T-helper 1 cell treated with Interleukin-12 subunit alpha and Interleukin-12 subunit beta and Interleukin-4 antibody, amounts not matched to agents 30 μg/mL and 1 μg/mL, for 36 hours (primary cell): ENCODE results near the gene TOGARAM2.
"Not testable (repeated sequence)": the region's sequence is repeated elsewhere in the genome, so short reads cannot be mapped to it uniquely, and the experiment has no call there.

ENCODE experiments used
- H3K27ac Mint-ChIP-seq: one replicate; pipeline ENCODE4 v1.8.0; 2021; ENCODE audit warnings: mild to moderate bottlenecking, mixed read lengths
- H3K27me3 Mint-ChIP-seq: one replicate; pipeline ENCODE4 v1.8.0; 2021; ENCODE audit warnings: low read depth, mixed read lengths
- H3K36me3 Mint-ChIP-seq: one replicate; pipeline ENCODE4 v1.8.0; 2021; ENCODE audit warnings: low read depth, mixed read lengths
- H3K4me1 Mint-ChIP-seq: one replicate; pipeline ENCODE4 v1.8.0; 2021; ENCODE audit warnings: low read depth, mixed read lengths
- H3K4me3 Mint-ChIP-seq: one replicate; pipeline ENCODE4 v1.8.0; 2021; ENCODE audit warnings: mild to moderate bottlenecking, moderate library complexity, mixed read lengths
- H3K9me3 Mint-ChIP-seq: one replicate; pipeline ENCODE4 v1.8.0; 2021; ENCODE audit warnings: mixed read lengths

Gene TOGARAM2

DNA sequence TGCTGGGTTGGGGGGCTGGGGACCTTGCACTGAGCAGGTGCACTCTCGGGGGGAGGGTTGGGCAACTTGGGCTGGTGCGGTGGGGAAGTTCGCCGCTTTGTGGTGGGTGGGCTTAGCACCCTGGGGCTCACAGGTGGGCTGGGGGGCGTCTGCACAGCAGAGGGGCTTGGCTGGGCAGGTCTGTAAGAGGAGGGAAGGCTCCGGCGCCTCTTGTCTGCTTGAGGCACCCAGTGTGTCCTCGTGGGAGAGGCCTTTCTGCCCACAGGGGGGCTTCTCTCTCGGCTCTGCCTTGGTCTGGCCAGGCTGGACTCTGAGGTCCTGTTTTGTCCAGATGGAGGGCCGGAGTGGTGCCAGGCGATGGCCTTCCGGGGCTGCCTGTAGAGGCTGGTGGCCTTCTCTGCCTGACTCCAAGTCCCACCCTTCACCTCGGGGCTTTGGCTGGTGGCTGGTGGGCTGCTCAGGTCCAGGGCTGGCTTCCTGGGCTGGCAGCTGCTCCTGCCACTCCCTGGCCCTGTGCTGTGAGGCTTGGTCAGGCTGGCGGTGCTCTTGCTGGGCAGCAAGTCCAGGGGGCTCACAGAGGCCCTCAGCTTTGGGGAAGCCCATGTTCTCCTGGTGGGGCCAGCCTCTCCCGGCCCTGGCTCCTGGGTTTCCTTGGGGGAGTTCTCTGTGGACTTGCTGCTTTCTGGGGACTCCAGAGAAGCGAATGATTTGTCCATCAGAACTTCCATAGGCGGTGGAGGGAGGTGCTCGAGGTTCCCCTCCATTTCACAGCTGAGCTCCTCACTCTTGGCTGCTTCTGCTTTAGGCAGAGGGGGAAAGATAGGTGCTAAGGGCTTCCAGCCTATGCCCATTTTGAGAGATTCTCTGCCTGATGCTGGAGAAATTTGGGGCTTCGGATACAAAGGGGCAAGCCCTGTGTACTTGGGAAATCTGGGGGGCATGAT, 90.2 kb downstream of the TOGARAM2 start:
- no peak overlapping the region for H3K27ac Mint-ChIP-seq
- no peaks in the 10 kb centered on the region for H3K4me1 Mint-ChIP-seq
- H3K27me3 Mint-ChIP-seq, result no peaks in the 10 kb centered on the region
- no peaks in the 10 kb centered on the region for H3K36me3 Mint-ChIP-seq
- H3K9me3 Mint-ChIP-seq, result no peaks in the 10 kb centered on the region
- no peak overlapping the region for H3K4me3 Mint-ChIP-seq

DNA sequence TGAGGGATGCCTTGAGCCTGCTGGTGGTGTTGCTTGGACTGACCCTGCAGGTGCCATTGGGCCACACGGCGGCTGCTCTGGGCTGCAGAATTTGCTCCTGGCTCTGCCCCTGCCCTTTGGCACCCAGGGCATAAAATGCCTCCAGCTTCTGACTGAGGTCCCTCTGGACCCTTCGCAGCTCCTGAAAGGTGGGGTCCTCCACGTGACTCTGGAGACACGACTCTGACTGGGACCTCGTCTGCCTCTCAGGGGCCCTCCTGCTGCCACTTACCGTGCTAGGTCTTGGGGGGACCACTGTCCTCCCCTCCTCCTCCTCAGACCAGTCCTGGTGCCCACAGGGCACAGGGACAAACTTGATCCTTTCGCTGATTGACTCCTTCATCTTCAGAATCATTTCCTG, 91.2 kb downstream of the TOGARAM2 start:
- Mint-ChIP-seq H3K4me1 (no peaks in the 10 kb centered on the region), H3K9me3 (no peaks in the 10 kb centered on the region), H3K27me3 (no peaks in the 10 kb centered on the region), H3K4me3 (no peak overlapping the region), H3K27ac (no peak overlapping the region), H3K36me3 (no peaks in the 10 kb centered on the region)

DNA sequence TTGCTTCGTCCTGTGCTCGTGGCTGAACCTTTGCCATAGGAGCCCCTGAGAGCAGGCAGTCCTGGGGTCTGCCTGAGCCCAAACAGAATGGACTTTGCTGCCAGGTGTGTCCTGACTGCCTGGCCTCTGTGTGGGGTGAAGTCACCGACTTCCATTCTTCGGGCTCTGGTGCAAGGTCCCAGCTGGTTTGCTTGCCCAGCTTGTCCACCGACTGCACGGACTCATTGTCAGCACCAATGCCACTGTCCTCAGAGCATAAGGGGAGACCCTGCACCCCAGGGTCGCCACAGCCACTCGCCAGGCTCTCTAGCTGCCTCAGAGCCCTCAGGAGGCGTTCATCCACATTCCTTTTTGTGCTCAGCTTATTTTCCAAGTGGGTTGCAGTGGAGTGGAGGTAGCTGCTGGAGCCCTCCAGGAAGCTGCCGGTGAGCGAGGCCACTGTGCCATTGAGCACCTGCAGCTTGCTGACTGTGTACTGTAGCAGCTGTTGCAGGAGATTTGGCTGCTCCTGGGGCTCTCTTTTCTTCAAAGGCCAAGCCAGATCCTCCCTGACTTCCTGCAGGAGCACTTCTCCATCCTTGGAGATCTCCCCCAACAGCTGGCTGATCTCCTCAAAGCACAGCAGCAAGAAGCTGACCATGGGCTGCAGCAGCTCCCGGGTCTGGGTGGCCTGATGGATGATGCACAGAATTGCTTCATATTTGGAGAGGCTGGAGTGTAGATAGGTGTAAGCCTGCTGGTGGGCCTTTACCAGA, 92.0 kb downstream of the TOGARAM2 start:
- Mint-ChIP-seq H3K9me3 (no peaks in the 10 kb centered on the region), H3K27me3 (no peaks in the 10 kb centered on the region), H3K4me3 (no peak overlapping the region), H3K27ac (no peak overlapping the region), H3K36me3 (no peaks in the 10 kb centered on the region), H3K4me1 (no peaks in the 10 kb centered on the region)

DNA sequence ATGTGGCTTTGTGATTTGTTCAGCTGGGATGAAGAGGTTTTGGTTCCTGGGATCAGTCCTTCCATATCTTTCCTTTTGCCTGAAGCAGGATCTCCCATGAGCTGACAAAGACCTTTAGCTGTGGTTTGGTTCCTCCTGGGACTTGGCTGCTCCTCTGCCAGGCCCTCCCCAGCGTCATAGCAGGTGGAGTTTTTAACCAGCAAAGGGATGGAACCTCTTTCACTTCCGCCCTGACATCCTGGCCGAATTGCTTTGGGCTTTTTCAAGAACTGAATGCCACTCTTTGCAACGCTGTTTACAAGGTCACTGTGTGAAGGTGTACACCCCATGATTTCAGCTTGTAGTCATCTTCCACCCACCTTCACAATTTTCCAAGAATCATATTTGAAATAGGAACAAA, 92.8 kb downstream of the TOGARAM2 start:
- H3K4me3 Mint-ChIP-seq, result no peak overlapping the region
- peaks cover under 1% of the 10 kb centered on the region for H3K9me3 Mint-ChIP-seq
- H3K27ac Mint-ChIP-seq, result no peak overlapping the region
- H3K27me3 Mint-ChIP-seq, result no peaks in the 10 kb centered on the region
- H3K36me3 Mint-ChIP-seq, result no peaks in the 10 kb centered on the region
- H3K4me1 Mint-ChIP-seq, result no peaks in the 10 kb centered on the region

DNA sequence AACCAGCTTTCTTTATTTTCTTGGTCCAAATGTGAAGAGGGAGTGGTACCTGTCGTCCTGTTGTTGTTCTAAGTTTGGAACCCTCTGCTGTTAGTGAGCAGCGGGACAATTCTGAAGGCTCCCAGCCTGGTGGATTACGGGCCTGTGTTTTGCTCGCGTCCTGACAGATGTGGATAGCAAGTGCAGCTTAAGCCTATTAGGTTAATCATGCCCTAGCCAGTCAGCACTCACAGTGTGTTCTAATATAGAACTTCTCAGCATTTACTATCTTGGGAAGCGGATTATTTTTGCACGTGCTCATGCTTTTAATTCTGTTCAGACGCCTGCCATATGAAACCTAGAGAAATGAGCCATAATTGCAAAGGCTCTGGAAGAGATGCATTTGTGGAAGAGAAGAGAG, 93.3 kb downstream of the TOGARAM2 start, which contains the start of gene PCARE:
PCARE (minus strand) TSS at position 113 of the 400 bp plus-strand sequence. CDS start 262 bp downstream, outside the sequence.
- Mint-ChIP-seq H3K4me1 (no peaks in the 10 kb centered on the region), H3K4me3 (no peak within 1 kb of the TSS), H3K9me3 (peaks cover 5% of the 10 kb centered on the region), H3K36me3 (no peaks in the 10 kb centered on the region), H3K27me3 (no peaks in the 10 kb centered on the region), H3K27ac (no peak within 1 kb of the TSS)

DNA sequence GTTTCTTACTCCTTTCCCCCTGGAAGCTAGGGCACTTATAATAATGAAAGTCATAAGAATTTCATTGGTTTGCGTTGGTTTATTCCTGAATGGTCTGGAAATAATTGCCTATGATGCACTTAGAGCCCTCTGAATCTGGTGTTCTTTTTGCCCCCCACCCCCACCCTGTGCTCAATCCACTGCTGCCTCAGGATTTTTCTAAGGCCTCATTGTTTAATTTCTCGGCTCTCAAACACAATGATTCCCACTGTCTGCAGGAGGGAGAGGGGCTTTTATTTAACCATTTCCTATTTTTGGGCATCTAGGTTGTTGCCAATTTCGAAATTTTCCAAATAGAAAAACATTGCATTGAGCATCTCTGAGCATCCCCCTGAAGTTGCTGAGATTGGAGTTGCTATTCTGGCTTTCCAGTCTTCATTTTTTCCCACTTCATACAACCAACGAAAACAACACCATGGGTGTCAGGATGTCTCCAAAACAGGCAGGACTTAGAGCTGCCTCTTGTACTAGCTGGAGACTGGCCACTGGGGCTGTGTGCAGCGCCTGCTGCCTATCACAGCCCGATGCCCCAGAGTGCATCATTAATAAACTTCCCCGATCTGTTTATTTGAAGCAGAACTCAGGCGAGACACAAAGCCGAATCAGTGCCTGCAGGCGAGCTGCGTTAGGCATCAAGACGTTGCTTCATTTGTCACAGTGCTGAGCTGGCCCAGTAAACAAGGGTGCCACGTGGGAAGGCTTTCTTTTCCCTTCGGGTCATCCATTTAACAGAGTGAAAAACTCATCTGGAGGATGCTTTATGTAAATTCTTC, 95.0 kb downstream of the TOGARAM2 start:
- H3K4me3 Mint-ChIP-seq, result no peak overlapping the region
- no peaks in the 10 kb centered on the region for H3K4me1 Mint-ChIP-seq
- peaks cover 5% of the 10 kb centered on the region for H3K9me3 Mint-ChIP-seq
- no peaks in the 10 kb centered on the region for H3K27me3 Mint-ChIP-seq
- no peaks in the 10 kb centered on the region for H3K36me3 Mint-ChIP-seq
- no peak overlapping the region for H3K27ac Mint-ChIP-seq

DNA sequence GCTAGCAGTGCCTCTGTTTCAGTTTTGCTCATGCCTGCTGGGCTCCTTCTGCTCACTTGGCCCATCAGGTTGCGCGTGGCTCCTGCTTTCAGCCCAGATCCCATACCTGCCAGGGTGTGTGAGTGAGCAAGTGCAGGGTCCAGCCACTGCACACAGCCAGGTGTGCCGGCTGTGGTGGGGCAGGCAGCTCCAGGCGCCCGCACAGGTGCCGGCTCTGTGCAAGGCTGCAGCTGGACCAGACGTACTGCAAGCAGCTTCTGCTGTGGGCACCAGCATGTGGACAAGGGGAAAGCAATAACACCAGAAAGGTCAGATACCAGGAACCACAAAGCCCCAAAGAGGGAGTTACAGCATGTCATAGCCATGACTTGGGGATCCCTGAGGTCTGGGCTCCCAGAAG, 98.8 kb downstream of the TOGARAM2 start:
- Mint-ChIP-seq H3K4me3 (no peak overlapping the region), H3K4me1 (no peaks in the 10 kb centered on the region), H3K27me3 (no peaks in the 10 kb centered on the region), H3K27ac (no peak overlapping the region), H3K36me3 (no peaks in the 10 kb centered on the region), H3K9me3 (peaks cover 5% of the 10 kb centered on the region)

DNA sequence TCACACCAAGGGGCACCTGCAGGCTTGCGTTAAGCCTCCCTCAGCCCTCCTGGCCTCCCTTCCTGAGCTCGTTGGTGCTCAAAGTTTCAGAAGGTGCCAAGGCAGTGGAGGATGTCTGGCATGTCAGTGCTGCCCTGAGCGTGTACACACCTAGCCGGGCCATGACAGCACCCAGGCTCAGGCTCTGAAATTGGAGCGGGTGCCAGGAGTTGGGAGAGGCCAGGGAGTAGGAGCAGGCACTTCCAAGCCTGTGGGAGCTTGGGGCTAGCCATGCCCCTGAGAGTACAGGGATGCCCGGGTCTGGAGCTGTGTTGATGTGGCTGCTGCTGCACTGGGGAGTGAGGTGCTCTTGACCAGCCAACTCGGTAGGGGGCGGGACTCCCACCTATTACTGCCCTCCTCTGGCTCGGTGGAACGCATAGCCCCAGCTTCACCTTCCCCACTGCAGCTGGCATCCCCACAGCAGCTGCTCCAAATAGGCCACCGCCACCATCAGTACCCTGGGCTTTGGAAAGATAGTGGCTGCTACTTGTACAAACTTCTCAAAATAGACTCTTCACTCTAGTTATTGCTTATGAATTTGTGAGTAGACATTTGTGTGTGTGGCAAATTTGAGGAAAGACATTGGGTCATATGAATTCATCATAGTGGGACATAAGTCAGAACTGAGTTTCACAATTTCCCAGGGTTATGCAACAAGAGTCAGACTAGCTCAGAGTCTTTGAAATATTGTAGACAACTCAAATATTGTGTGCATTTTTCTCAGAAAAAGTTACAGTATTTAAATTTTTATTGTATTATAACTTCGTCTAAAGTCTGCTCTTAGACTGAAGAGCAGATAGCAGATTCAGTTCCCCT, 100.0 kb downstream of the TOGARAM2 start:
- no peaks in the 10 kb centered on the region for H3K4me1 Mint-ChIP-seq
- no peaks in the 10 kb centered on the region for H3K36me3 Mint-ChIP-seq
- H3K27me3 Mint-ChIP-seq, result no peaks in the 10 kb centered on the region
- peaks cover 5% of the 10 kb centered on the region for H3K9me3 Mint-ChIP-seq
- H3K4me3 Mint-ChIP-seq, result no peak overlapping the region
- no peak overlapping the region for H3K27ac Mint-ChIP-seq

DNA sequence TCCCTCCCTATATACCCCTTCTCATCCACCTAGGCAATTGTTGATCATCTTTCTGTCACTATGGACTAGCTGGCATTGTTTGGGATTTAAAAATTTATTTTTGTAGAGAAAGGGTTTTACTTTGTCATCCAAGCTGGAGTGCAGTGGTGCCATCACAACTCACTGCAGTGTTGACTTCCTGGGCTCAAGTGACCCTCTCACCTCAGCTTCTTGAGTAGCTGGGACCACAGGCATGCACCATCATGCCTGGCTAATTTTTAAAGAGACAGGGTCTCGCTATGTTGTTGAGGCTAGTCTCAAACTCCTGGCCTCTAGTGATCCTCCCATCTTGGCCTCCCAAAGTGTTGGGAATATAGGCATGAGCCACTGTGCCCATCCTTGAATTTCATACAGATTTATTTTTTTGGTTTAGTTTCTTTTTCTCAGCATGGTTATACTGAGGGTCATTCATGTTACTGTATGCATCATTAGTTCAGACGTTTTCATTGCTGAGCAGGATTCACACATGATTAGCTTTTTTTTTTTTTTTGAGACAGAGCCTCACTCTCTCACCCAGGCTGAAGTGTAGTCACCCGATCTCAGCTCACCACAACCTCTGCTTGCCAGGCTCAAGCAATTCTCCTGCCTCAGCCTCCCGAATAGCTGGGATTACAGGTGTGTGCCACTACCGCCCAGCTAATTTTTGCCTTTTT, 101.9 kb downstream of the TOGARAM2 start:
- Mint-ChIP-seq H3K9me3 (peaks cover 5% of the 10 kb centered on the region), H3K4me3 (no peak overlapping the region), H3K4me1 (no peaks in the 10 kb centered on the region), H3K27ac (no peak overlapping the region), H3K27me3 (peaks cover 2% of the 10 kb centered on the region), H3K36me3 (no peaks in the 10 kb centered on the region)

DNA sequence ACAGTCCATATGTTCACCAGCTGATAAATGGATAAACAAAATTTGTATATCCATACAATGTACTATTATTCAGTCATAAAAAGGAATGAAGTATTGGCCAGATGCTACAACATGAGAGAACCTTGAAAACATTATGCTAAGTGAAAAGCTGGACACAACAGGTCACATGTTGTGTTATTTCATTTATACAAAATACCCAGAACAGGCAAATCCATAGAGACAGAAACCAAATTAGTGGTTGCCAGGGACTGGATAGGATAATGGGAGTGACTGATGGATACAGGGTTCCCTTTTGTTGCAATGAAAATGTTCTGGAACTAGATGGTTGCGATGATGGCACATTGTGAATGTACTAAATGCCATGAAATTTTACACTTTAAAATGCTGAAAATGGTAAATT, 103.5 kb downstream of the TOGARAM2 start:
- H3K4me3 Mint-ChIP-seq, result no peak overlapping the region
- peaks cover 12% of the 10 kb centered on the region for H3K27me3 Mint-ChIP-seq
- H3K36me3 Mint-ChIP-seq, result no peaks in the 10 kb centered on the region
- no peaks in the 10 kb centered on the region for H3K4me1 Mint-ChIP-seq
- no peaks in the 10 kb centered on the region for H3K9me3 Mint-ChIP-seq
- H3K27ac Mint-ChIP-seq, result no peak overlapping the region

DNA sequence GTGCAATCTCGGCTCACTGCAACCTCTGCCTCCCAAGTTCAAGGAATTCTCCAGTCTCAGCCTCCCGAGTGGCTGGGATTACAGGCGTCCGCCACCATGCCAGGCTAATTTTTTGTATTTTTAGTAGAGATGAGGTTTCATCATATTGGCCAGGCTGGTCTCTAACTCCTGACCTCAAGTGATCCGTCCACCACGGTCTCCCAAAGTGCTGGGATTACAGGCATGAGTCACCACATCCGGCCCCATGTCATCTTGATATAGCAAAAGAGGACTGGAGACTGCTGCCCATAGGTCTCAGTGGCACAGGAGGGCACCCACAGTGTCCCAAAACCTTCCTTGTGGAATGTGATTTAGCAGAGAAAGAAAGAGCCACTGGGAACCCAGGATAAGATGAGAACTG, 109.2 kb downstream of the TOGARAM2 start:
- H3K27me3 Mint-ChIP-seq, result peaks cover 19% of the 10 kb centered on the region
- H3K4me3 Mint-ChIP-seq, H3K9me3 Mint-ChIP-seq, H3K27ac Mint-ChIP-seq, H3K4me1 Mint-ChIP-seq, H3K36me3 Mint-ChIP-seq: not testable (repeated sequence)

DNA sequence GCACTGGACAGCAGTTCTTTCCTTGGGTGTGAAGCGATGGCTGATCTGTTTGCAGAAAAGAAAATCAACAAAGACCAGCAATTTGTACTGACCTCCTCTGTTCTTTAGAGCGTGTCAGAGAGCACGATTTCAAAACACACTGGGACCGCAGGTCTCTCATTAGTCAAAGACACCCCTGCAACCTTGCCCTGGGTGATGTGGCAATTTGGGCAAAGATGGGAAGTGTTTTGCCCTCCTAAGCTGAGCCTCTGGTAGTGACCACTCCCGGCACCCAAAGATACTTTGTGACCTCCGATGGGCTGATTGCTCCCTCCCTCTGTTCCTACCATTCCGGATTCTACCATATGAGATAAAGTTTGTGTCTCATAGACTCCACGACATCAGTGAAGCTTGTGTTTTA, 115.9 kb downstream of the TOGARAM2 start:
- Mint-ChIP-seq H3K4me1 (no peaks in the 10 kb centered on the region), H3K27ac (no peak overlapping the region), H3K27me3 (peaks cover under 1% of the 10 kb centered on the region), H3K36me3 (no peaks in the 10 kb centered on the region), H3K4me3 (no peak overlapping the region), H3K9me3 (no peaks in the 10 kb centered on the region)

DNA sequence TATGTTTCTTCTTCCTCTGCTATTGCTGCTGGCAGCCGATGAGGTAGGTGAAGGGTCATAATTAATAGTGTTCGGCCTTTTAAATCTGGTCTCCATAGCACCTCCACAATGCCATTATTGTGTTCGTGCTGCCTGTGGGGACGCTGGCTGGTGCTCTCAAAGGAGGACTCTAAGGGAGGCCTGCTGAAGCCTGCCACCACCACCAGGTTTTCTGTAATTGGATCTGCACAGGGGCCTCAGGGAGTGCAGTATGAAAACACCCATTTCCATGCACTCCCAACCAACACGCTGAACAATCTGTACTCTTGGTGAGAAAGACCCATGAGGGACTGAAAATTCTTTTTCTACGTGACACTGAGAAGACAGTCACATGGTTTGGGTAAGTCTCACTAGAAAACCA, 116.5 kb downstream of the TOGARAM2 start:
- Mint-ChIP-seq H3K27me3 (peaks cover 4% of the 10 kb centered on the region), H3K4me3 (no peak overlapping the region), H3K36me3 (no peaks in the 10 kb centered on the region), H3K9me3 (no peaks in the 10 kb centered on the region), H3K27ac (no peak overlapping the region), H3K4me1 (peaks cover 5% of the 10 kb centered on the region)
